H7 (cell line): ENCODE results near the gene AMBRA1. TPM values are rescaled to one million over a fixed set of nuclear protein-coding genes. Genes with fewer than 3 reads are reported as not detected.
A peak's percentile ranks its signal among the peaks of the same experiment; 100 is the strongest.

Source experiments
- DNase-seq: peaks from one replicate; pipeline ENCODE4 v3.0.0; 2012
- H3K27me3 ChIP-seq: 2 replicates; pipeline ENCODE4 v1.6.0; 2011; ENCODE audit warnings: mild to moderate bottlenecking, low read length; ENCODE audit not compliant: control insufficient read depth, insufficient read depth
- H3K36me3 ChIP-seq: replicated peaks from 2 replicates; pipeline ENCODE4 v1.5.1; 2011; ENCODE audit warnings: low read length; ENCODE audit not compliant: control insufficient read depth, insufficient read depth
- H3K4me3 ChIP-seq: 2 replicates; pipeline ENCODE4 v1.5.1; 2011; ENCODE audit warnings: low read depth, mild to moderate bottlenecking, control low read depth, low read length, moderate library complexity; ENCODE audit not compliant: insufficient read depth
- total RNA-seq: library from RNA; depleted of rRNA; stranded (reverse); fragments of >200 nt; shearing (Covaris generic); gene quantifications from 2 replicates; pipeline ENCODE4 v1.2.3, GENCODE V29; 2014

AMBRA1 gene
- total RNA-seq, 1 experiment from 2014 or later, result 42.5 TPM

DNA sequence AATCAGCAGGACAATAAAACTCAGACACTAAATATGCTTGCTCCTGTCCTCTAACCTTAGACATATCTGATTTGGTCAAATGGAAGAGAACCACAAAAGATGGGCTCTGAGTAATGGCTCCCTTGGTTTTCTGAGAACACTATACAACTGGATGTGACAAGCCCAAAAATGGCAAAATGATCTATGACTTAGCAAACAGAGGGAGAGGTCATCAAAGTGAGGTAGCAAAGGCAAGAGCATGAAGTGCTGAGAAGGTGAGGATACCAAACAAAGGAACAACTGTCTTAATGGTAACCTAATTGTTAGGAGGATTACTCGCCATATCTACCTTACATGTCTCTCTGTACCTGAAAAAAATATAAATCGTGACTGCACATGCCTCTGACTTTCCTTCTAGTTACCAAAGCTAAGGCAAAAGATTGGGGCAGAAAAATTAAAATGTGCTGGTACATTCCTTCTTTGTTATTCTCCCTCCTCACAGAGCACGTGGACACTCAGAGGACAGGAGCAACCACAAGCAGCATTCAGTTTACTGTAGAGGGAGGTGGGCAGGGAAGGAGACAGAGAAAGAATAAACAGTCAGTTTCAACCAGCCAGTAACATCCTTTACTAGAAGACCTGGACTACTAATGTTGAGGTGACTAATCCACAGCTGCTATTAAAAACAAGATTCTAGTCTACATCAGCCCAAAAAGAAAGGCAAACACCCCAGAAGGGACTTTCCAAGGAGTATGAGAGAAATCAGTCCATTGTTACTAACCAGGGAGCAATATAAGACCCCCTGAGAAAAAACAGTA lies 88.8 kb downstream of the AMBRA1 start:
- DNase-seq, result no peak
- peaks cover 4% of the 10 kb centered on the region for H3K36me3 ChIP-seq
- H3K4me3 ChIP-seq, result no peak overlapping the region
- no peaks in the 10 kb centered on the region for H3K27me3 ChIP-seq

DNA sequence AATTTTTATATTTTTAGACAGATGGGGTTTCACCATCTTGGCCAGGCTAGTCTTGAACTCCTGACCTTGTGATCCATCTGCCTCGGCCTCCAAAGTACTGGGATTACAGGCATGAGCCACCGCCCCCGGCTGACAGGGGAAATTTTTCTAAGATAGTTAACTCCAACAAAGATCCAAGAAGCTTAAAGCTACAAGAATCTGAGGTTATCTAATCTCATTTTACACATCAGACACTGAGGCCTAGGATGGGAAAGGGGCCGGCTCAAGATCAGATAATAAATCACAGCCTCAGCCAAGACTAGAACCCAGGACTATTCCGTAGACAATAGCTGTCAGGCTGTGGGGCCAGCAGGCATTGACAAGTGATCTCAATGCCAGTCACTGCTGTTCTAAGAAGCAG lies 94.0 kb downstream of the AMBRA1 start:
- no peaks in the 10 kb centered on the region for H3K27me3 ChIP-seq
- no peak for DNase-seq
- H3K36me3 ChIP-seq, result peaks cover 2% of the 10 kb centered on the region; the same call in 1 of the 2 replicates
- H3K4me3 ChIP-seq, result no peak overlapping the region

DNA sequence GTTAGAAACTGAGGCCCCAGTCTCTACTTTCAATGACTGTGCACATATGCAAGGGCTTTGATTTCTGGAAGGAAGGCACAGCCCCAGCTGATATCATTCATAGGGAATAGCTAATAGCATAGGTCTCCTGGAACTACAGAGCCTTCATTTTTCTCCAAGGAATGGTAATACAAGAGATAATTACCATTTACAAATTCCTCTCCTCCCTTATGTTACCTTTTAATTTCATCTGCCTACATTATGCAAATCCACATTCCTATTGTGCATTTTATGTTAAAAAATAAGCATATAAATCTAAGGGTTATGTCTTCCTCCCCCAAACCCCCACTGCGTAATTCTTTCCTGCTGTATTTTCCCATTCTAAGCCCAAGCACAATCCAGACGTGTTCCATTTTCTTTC lies 94.9 kb downstream of the AMBRA1 start:
- Histone ChIP-seq H3K36me3 (no peaks in the 10 kb centered on the region), H3K4me3 (no peak overlapping the region), H3K27me3 (no peaks in the 10 kb centered on the region)
- DNase-seq, result no peak

DNA sequence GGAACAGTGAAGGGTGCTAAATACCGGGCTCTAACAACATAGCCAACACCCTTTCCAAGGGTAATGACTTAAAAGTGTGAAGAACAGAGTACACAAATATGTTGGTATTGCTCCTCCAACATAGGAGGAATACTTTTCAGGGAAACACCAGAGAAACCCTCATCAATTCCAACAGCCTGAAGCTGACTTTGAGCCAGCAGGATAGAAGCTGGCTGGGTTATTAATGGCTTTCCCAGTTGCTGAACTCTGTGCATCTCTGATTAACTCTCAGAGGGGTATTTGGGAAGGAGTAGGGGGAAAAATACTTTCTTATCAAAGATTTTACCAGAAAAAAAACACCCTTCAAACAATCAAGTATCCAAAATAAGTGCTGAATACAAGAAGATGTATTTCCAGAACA lies 95.6 kb downstream of the AMBRA1 start:
- Histone ChIP-seq H3K27me3 (no peaks in the 10 kb centered on the region), H3K36me3 (no peaks in the 10 kb centered on the region), H3K4me3 (no peak overlapping the region)
- no peak for DNase-seq

DNA sequence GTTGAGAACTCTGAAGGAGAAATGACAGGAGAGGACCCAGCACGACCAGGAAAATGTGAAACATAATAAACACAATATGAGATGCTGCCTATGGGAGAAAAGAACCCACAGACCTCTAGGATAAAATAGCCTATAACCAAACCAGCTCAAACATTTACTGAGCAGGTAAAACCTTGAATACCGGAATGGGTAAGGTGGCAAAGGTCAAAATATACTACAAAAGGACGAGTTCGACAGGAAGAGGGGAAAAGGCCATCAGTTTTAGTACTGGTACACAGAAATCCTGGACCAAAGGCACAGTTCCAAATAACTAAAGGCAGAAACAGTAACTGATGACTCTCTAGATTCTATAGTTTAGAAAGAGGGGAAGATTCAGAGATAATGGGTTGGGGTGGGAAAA lies 96.3 kb downstream of the AMBRA1 start:
- Histone ChIP-seq H3K4me3 (no peak overlapping the region), H3K27me3 (no peaks in the 10 kb centered on the region), H3K36me3 (peaks cover under 1% of the 10 kb centered on the region)
- DNase-seq, result no peak

DNA sequence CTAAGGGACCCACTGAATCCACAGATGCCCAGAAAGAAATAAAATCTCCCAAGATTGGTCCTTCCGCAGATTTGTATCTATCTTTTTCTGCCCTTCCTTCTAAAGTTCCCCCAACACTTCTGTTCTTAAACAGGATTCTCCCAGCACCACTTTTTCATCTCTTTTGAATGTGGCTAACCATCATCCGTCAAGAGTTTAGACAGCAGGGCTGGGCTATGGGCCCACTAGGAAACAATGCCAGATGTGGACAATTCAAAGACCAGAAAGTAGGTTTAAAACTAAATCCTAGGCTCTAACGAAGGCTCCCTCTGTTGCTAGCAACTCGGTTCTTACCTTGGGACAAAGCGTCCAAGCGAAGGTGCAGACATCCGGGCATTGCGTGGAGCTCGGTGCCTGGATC lies 100.0 kb downstream of the AMBRA1 start:
- DNase-seq, result no peak
- H3K27me3 ChIP-seq, result no peaks in the 10 kb centered on the region
- H3K4me3 ChIP-seq, result no peak overlapping the region
- H3K36me3 ChIP-seq, result peaks cover 2% of the 10 kb centered on the region

DNA sequence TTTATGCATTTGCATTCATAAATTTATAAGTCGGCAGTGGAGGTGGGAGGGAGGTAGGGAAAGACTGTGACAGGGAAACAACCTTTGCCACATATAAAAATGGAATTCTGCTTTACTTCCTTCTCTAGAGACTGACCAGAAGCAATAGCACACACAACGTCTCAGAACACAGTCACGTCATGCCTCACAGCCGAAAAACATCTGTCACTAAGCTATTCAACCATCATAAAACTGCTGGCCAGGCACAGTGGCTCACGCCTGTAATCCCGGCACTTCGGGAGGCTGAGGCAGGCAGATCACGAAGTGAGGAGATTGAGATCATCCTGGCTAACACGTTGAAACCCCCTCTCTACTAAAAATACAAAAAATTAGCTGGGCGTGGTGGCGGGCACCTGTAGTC lies 101.3 kb downstream of the AMBRA1 start:
- no peak overlapping the region for H3K4me3 ChIP-seq
- peaks cover 2% of the 10 kb centered on the region for H3K36me3 ChIP-seq
- no peak for DNase-seq
- H3K27me3 ChIP-seq, result no peaks in the 10 kb centered on the region

DNA sequence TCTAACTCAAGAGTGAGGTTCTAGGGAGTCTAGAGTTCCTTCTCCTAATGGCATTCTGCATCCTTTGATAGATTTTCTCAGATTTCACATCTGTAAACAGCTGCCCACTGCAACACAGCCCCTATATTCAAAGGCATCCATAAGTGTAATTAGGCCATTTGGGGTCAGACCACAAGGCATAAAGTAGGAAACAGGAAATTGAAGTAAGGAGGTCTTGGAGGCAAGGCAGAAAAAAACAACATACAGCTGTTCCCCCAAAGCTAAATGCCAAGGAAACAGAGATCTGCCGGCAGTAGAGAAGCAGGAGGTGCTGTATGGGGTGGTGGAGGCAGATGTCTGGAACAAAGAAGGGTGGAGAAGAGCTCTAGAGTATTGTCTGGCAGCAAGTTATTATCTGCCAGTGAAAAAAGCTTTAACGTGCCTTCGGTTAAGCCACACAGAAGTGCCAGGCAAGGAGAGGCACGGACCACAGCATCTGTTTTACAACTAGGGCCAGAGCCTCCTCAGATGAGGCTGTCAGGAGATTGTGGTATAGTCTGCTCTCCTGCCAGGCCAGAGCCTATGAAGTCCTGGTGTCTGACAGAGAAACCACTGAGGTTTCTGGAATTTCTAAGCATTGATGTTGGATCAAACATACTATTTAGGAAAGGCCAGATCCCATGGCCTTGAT lies 102.0 kb downstream of the AMBRA1 start:
- DNase-seq, result no peak
- Histone ChIP-seq H3K4me3 (no peak overlapping the region), H3K27me3 (no peaks in the 10 kb centered on the region), H3K36me3 (peaks cover 2% of the 10 kb centered on the region)

DNA sequence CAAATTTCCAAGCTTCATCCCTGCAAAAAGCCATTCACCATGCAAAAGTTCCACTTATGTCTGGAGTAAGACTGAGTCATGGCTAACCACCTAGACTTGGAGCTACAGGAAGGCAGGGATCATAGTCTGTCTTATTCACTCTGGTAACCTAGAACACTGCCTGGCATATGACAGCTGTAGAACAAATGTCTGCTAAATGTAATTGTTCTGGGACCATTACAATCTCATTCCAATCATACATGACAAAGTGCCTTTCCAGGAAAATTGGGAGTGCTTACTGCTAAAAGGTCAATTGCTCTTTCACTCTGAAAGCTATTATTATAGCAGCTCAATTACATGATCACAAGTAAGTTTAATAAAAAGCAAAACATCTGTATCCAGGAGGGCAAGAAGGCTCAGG lies 103.2 kb downstream of the AMBRA1 start:
- Histone ChIP-seq H3K4me3 (no peak overlapping the region), H3K27me3 (no peaks in the 10 kb centered on the region), H3K36me3 (peaks cover 2% of the 10 kb centered on the region)
- DNase-seq, result no peak

DNA sequence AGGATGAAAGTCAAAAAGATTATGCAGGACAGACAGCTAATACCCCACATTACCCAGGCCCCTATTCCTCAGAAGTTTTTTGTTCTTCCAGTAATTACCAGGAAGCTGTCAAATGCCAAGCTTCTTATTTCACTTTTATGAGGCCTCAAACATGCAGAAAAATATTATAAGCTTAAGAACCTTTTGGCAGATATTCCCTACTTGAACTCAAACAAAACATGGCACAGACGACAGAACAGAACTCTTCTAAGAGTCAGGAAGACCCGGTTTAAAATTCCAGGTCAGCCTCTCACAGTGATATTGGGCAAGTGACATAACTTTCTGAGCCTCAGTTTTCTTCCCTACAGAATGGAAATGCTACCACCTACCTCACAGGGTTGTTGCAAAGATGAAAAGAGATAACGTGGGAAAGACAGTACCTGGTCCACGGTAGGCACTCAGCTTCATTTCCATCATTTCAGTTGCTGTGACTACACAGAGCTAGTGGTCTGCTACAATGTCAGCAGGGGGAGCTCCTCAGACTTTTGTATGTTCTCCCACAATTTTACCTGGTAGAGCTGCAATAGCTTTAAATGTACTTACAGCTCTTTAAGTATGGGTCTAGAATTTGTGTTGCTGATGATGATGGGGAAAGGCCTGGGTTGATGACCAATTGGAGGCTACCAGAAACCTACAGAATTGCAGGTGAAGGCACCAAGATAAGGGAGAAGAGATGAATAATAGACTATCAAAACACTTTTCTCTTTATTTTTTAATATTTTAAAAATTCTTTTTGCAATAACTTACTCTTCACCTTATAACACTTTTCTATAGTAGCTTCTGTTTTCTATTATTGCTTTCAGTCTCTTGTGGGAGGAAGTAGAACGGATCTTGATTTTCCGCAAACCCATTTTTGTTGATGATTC lies 103.9 kb downstream of the AMBRA1 start:
- Histone ChIP-seq H3K27me3 (no peaks in the 10 kb centered on the region), H3K4me3 (no peak overlapping the region), H3K36me3 (peaks cover 2% of the 10 kb centered on the region)
- DNase-seq, result peak; percentile 58

DNA sequence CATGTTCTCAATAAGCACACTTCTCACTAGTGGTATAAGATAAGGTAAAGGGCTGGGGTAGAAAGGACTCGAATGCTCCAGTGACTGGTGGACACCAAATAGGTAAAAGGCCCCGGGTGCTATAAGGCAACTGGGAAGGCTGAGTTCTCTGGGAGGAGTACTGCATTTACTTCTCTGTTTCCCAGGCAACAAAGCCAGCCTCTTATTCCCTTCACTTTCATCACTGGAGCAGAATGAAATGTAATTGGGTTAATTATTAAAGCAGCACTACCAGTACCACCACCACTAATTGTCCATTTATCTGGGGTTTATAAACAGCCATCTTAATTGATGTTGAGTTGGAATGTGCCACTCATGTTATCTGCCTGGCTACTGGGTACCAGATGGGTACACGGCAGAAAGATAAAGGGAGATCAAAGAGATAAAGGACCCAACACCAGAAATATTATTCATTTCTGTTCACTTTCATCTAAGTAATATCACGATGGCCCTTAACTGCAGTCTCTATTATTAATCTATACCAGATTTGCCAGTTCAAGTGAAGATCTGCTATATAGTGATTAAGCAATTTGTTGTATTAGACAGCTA lies 107.9 kb downstream of the AMBRA1 start:
- no peak for DNase-seq
- no peaks in the 10 kb centered on the region for H3K27me3 ChIP-seq
- no peak overlapping the region for H3K4me3 ChIP-seq
- no peaks in the 10 kb centered on the region for H3K36me3 ChIP-seq

DNA sequence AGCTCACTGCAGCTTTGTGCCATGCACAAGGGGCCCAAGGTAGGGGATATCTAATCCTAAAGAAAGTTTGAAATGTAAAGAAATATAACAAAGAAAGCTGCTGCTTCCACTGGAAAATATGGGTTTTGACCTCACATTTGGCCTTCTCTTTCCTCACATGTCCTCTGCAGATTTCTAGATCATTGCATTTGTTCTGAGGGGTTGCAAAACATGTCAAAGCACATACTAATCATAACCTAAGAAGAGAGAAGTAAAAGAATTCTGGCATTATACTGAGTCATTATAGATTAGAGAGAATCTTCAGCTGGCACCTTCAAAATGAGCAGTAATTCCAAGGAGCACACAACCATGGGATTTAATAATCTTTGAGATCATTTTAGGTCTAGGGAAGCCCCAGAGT lies 109.7 kb downstream of the AMBRA1 start:
- no peak overlapping the region for H3K4me3 ChIP-seq
- DNase-seq, result no peak
- H3K36me3 ChIP-seq, result no peaks in the 10 kb centered on the region
- no peaks in the 10 kb centered on the region for H3K27me3 ChIP-seq

DNA sequence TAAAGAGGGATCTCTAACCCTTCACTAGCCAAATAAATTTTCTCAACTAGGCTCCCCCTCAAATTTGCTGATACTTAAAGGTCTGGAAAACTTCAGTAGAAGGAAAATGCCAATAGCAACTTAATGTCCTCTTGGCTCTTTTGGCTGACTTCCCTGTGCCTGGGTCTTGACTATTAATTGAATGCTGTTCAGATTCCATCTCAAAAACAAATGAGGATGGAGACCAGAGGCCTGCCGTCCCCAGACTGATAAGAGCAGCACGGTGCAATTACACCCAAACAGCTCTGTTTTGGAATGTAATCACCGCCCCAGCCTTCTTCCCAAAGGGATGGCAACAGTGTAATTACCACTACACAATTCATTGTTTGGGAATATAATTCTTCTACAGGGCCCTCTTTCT lies 112.9 kb downstream of the AMBRA1 start:
- Histone ChIP-seq H3K27me3 (no peaks in the 10 kb centered on the region), H3K4me3 (no peak overlapping the region), H3K36me3 (no peaks in the 10 kb centered on the region)
- no peak for DNase-seq

DNA sequence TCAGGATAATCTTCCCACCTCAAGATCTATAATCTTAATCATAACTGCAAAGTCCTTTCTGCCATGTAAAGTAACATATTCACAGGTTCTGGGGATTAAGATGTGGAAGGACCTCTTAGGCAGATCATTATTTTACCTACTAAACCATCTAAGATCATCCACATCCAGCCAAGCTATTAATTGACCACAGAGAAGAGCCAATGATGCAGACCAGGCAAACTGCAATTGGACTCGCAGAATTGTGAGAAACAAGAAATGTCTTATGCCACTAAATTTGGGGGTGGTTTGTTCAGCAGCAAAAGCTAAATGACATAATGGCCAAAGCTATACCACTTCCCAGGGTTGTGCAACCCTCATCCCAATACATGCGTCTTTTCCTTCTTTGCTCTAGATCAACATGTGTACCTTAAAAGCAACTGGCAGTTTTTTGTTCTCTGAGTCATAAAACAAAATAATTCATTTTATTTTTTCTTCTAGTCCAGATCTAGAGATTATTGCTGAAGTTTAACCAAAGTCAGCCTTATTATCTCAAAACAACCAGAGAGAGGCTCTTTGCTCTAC lies 113.6 kb downstream of the AMBRA1 start:
- no peak for DNase-seq
- H3K36me3 ChIP-seq, result no peaks in the 10 kb centered on the region
- H3K4me3 ChIP-seq, result no peak overlapping the region
- H3K27me3 ChIP-seq, result no peaks in the 10 kb centered on the region
